ENCODE results near the gene SENP5.

GRCh38 chr3:196965804-196966173, 98.1 kb downstream of the SENP5 start:
- TF ChIP-seq, protein P1, sequence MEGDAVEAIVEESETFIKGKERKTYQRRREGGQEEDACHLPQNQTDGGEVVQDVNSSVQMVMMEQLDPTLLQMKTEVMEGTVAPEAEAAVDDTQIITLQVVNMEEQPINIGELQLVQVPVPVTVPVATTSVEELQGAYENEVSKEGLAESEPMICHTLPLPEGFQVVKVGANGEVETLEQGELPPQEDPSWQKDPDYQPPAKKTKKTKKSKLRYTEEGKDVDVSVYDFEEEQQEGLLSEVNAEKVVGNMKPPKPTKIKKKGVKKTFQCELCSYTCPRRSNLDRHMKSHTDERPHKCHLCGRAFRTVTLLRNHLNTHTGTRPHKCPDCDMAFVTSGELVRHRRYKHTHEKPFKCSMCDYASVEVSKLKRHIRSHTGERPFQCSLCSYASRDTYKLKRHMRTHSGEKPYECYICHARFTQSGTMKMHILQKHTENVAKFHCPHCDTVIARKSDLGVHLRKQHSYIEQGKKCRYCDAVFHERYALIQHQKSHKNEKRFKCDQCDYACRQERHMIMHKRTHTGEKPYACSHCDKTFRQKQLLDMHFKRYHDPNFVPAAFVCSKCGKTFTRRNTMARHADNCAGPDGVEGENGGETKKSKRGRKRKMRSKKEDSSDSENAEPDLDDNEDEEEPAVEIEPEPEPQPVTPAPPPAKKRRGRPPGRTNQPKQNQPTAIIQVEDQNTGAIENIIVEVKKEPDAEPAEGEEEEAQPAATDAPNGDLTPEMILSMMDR (IDR thresholded peaks at IDR 0.05), result no peak
- no peak for TF ChIP-seq POLR2A (IDR thresholded peaks at IDR 0.05)

All from prostate gland (tissue), 2 donors.